ENCODE measurements around the gene AIPL1.

Gene AIPL1

GRCh38 chr17:6423931-6424330 lies 11.0 kb downstream of the AIPL1 start:
- no peaks in the 10 kb centered on the region for H3K27me3 ChIP-seq (ENCODE audit: insufficient read depth, insufficient read length)
- no peak for DNase-seq (ENCODE audit: low read depth, low spot score)
- H3K9me3 ChIP-seq (ENCODE audit: insufficient read depth, low read length): no peaks in the 10 kb centered on the region
- no peaks in the 10 kb centered on the region for H3K36me3 ChIP-seq (ENCODE audit: insufficient read depth, insufficient read length, low read length)
- no peak overlapping the region for H3K4me3 ChIP-seq (ENCODE audit: insufficient read length, low read depth)
- no peak for TF ChIP-seq ZNF274 (IDR thresholded peaks at IDR 0.05; ENCODE audit: low read depth, low read length)
- no peak for TF ChIP-seq SUZ12 (IDR thresholded peaks at IDR 0.05; ENCODE audit: extremely low read depth, insufficient read depth, insufficient read length)
- no peak for TF ChIP-seq YY1 (IDR thresholded peaks at IDR 0.05; ENCODE audit: insufficient read depth, insufficient read length)
- H3K4me1 ChIP-seq (ENCODE audit: insufficient read depth, insufficient read length): peaks cover 4% of the 10 kb centered on the region
- no peak overlapping the region for H3K9ac ChIP-seq (ENCODE audit: insufficient read length, low read depth)

- Histone ChIP-seq H3K27me3 (ENCODE audit: insufficient read depth, insufficient read length) (no peaks in the 10 kb centered on the region), H3K4me3 (ENCODE audit: insufficient read length, low read depth) (no peak overlapping the region), H3K9me3 (ENCODE audit: insufficient read depth, low read length) (no peaks in the 10 kb centered on the region), H3K4me1 (ENCODE audit: insufficient read depth, insufficient read length) (peaks cover 4% of the 10 kb centered on the region), H3K36me3 (ENCODE audit: insufficient read depth, insufficient read length, low read length) (no peaks in the 10 kb centered on the region), H3K9ac (ENCODE audit: insufficient read length, low read depth) (peak overlapping the region; percentile 50)
- no peak for DNase-seq (ENCODE audit: low read depth, low spot score)
- TF ChIP-seq SUZ12 (IDR thresholded peaks at IDR 0.05; ENCODE audit: extremely low read depth, insufficient read depth, insufficient read length) (no peak), ZNF274 (IDR thresholded peaks at IDR 0.05; ENCODE audit: low read depth, low read length) (no peak)
Measured at GRCh38 chr17:6422654-6423241, 12.2 kb downstream of the AIPL1 start.

GRCh38 chr17:6421700-6422604 lies 13.0 kb downstream of the AIPL1 start:
- Histone ChIP-seq H3K27me3 (ENCODE audit: insufficient read depth, insufficient read length) (no peaks in the 10 kb centered on the region), H3K9me3 (ENCODE audit: insufficient read depth, low read length) (no peaks in the 10 kb centered on the region), H3K36me3 (ENCODE audit: insufficient read depth, insufficient read length, low read length) (no peaks in the 10 kb centered on the region), H3K4me3 (ENCODE audit: insufficient read length, low read depth) (no peak overlapping the region), H3K4me1 (ENCODE audit: insufficient read depth, insufficient read length) (peaks cover 4% of the 10 kb centered on the region), H3K9ac (ENCODE audit: insufficient read length, low read depth) (peak overlapping the region; percentile 50)
- TF ChIP-seq SUZ12 (IDR thresholded peaks at IDR 0.05; ENCODE audit: extremely low read depth, insufficient read depth, insufficient read length) (no peak), ZNF274 (IDR thresholded peaks at IDR 0.05; ENCODE audit: low read depth, low read length) (no peak), YY1 (IDR thresholded peaks at IDR 0.05; ENCODE audit: insufficient read depth, insufficient read length) (no peak)
- peak; percentile 73 for DNase-seq (ENCODE audit: low read depth, low spot score)

GRCh38 chr17:6420173-6420641 lies 14.7 kb downstream of the AIPL1 start:
- no peaks in the 10 kb centered on the region for H3K27me3 ChIP-seq (ENCODE audit: insufficient read depth, insufficient read length)
- DNase-seq (ENCODE audit: low read depth, low spot score): no peak
- H3K4me3 ChIP-seq (ENCODE audit: insufficient read length, low read depth): no peak overlapping the region

GRCh38 chr17:6415616-6416015 lies 19.3 kb downstream of the AIPL1 start:
- TF ChIP-seq SUZ12 (IDR thresholded peaks at IDR 0.05; ENCODE audit: extremely low read depth, insufficient read depth, insufficient read length) (no peak), YY1 (IDR thresholded peaks at IDR 0.05; ENCODE audit: insufficient read depth, insufficient read length) (no peak), ZNF274 (IDR thresholded peaks at IDR 0.05; ENCODE audit: low read depth, low read length) (no peak)
- no peaks in the 10 kb centered on the region for H3K36me3 ChIP-seq (ENCODE audit: insufficient read depth, insufficient read length, low read length)
- DNase-seq (ENCODE audit: low read depth, low spot score): no peak
- no peaks in the 10 kb centered on the region for H3K4me1 ChIP-seq (ENCODE audit: insufficient read depth, insufficient read length)
- no peak overlapping the region for H3K9ac ChIP-seq (ENCODE audit: insufficient read length, low read depth)
- H3K27me3 ChIP-seq (ENCODE audit: insufficient read depth, insufficient read length): no peaks in the 10 kb centered on the region
- H3K4me3 ChIP-seq (ENCODE audit: insufficient read length, low read depth): no peak overlapping the region
- H3K9me3 ChIP-seq (ENCODE audit: insufficient read depth, low read length): no peaks in the 10 kb centered on the region

More at GRCh38 chr17:6420173-6420641, 14.7 kb downstream of the AIPL1 start:
- no peaks in the 10 kb centered on the region for H3K36me3 ChIP-seq (ENCODE audit: insufficient read depth, insufficient read length, low read length)
- H3K9me3 ChIP-seq (ENCODE audit: insufficient read depth, low read length): no peaks in the 10 kb centered on the region
- no peak overlapping the region for H3K9ac ChIP-seq (ENCODE audit: insufficient read length, low read depth)
- peaks cover 4% of the 10 kb centered on the region for H3K4me1 ChIP-seq (ENCODE audit: insufficient read depth, insufficient read length)
- no peak for TF ChIP-seq SUZ12 (IDR thresholded peaks at IDR 0.05; ENCODE audit: extremely low read depth, insufficient read depth, insufficient read length)
- no peak for TF ChIP-seq ZNF274 (IDR thresholded peaks at IDR 0.05; ENCODE audit: low read depth, low read length)
- TF ChIP-seq YY1 (IDR thresholded peaks at IDR 0.05; ENCODE audit: insufficient read depth, insufficient read length): no peak

GRCh38 chr17:6413065-6413464 lies 21.9 kb downstream of the AIPL1 start:
- no peaks in the 10 kb centered on the region for H3K9me3 ChIP-seq (ENCODE audit: insufficient read depth, low read length)
- no peaks in the 10 kb centered on the region for H3K36me3 ChIP-seq (ENCODE audit: insufficient read depth, insufficient read length, low read length)
- H3K4me1 ChIP-seq (ENCODE audit: insufficient read depth, insufficient read length): no peaks in the 10 kb centered on the region
- no peak overlapping the region for H3K4me3 ChIP-seq (ENCODE audit: insufficient read length, low read depth)
- H3K9ac ChIP-seq (ENCODE audit: insufficient read length, low read depth): no peak overlapping the region
- peak; percentile 18 for DNase-seq (ENCODE audit: low read depth, low spot score)
- TF ChIP-seq ZNF274 (IDR thresholded peaks at IDR 0.05; ENCODE audit: low read depth, low read length) (no peak), SUZ12 (IDR thresholded peaks at IDR 0.05; ENCODE audit: extremely low read depth, insufficient read depth, insufficient read length) (no peak), YY1 (IDR thresholded peaks at IDR 0.05; ENCODE audit: insufficient read depth, insufficient read length) (no peak)
- H3K27me3 ChIP-seq (ENCODE audit: insufficient read depth, insufficient read length): no peaks in the 10 kb centered on the region

GRCh38 chr17:6408735-6409134 lies 26.2 kb downstream of the AIPL1 start:
- TF ChIP-seq YY1 (IDR thresholded peaks at IDR 0.05; ENCODE audit: insufficient read depth, insufficient read length) (no peak), SUZ12 (IDR thresholded peaks at IDR 0.05; ENCODE audit: extremely low read depth, insufficient read depth, insufficient read length) (no peak), ZNF274 (IDR thresholded peaks at IDR 0.05; ENCODE audit: low read depth, low read length) (no peak)

More at GRCh38 chr17:6408735-6409134, 26.2 kb downstream of the AIPL1 start:
- no peak for DNase-seq (ENCODE audit: low read depth, low spot score)
- Histone ChIP-seq H3K9ac (ENCODE audit: insufficient read length, low read depth) (no peak overlapping the region), H3K4me1 (ENCODE audit: insufficient read depth, insufficient read length) (no peaks in the 10 kb centered on the region), H3K27me3 (ENCODE audit: insufficient read depth, insufficient read length) (no peaks in the 10 kb centered on the region), H3K36me3 (ENCODE audit: insufficient read depth, insufficient read length, low read length) (no peaks in the 10 kb centered on the region), H3K9me3 (ENCODE audit: insufficient read depth, low read length) (no peaks in the 10 kb centered on the region), H3K4me3 (ENCODE audit: insufficient read length, low read depth) (no peak overlapping the region)
